HG02970 (cell line): ENCODE data around the gene PALMD.

ENCODE experiments used
- ATAC-seq: cut with Tn5 transposase; IDR thresholded peaks from one replicate; pipeline ENCODE4 v1.9.1; 2021; ENCODE audit warnings: mild to moderate bottlenecking, moderate library complexity, moderate number of reproducible peaks; ENCODE audit not compliant: unreplicated experiment, low FRiP score

PALMD gene

DNA sequence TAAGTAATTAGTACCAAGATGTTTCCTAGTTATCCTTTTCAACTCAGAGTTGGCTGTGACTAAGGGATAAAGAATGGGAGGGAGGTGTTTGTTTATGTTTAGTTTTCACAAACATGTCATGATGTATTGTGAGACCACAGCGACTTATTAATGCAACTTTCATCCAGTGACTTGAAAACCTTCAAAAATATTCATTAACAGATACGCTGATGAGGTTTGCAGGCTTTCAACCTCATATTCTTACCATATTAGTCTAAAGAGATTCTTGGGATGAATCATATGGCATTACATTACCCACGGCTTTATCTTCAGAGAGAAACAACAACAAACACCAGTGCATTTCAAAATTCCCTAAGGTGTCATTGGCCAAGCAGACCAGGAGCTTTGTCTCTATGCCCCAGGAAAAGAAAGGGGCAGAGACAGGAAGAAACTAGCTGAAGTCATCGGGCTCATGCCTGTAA, 36.4 kb downstream of the PALMD start:
- no peak for ATAC-seq

DNA sequence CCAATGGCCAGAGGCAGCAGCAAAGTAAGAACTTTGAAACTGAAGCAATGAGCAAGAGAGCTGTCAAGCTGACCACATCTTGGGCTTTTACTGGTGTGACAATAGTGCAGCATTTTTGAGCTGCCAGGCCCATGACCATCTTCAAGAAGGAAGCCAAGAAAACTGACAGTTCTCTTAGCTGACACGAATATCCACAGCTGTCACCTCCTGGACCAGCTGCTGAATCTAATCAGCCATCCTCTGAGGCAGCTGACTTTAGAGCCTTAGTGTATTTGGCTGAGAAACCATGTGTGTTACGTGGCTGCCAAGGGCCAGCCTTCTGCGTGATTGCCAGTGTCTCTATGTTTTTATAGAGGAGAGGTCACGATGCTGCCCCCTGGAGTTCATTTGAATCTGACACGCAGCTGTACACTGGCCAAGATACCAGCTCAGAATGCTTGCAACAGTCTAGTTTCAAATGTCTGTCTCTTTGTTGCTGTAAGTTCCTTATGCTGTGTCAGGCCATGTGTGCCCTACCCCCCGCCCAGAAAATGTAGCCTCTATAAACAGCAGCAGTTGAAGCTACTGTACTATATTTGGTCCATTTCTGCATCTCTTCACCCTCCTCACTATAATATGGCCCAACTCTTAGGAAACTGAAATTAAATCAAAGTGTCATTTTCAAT, 39.7 kb downstream of the PALMD start:
- no peak for ATAC-seq

DNA sequence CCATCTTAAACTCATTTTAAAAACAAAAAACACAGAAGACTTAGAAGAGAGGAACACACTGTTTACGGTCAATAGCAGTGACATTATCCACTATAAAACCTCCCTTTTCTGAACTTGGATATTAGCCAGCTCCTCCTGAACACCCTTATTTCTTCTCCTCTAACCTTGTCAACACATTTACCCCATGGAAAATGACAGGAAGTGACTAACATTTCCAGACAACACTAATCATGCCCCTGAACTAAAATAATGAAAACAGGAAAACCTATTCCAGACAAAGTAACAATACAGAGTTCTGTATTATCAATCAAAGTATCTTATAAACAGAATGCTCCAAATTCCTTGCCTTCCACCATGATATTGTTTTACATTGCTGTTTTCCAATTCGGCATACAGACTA, 45.3 kb downstream of the PALMD start:
- no peak for ATAC-seq

DNA sequence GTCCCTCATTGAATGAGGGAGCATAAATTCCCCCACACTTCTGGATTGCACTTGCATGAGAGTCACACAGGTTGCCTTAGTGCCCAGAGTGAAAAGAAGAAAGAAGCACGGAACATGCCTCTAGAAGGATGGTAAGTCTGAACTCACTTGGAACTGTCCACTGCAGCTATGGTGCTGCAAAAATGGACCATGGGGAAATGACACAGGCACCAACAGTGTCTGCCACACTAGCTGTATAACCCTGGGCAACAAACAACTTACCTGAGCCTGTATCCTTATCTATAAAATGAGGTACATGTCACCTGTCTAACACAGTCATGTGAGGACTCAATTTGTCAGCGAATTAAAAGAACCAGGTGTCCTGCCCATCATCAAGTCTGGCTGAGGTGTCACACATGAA, 50.7 kb downstream of the PALMD start:
- ATAC-seq, result no peak

DNA sequence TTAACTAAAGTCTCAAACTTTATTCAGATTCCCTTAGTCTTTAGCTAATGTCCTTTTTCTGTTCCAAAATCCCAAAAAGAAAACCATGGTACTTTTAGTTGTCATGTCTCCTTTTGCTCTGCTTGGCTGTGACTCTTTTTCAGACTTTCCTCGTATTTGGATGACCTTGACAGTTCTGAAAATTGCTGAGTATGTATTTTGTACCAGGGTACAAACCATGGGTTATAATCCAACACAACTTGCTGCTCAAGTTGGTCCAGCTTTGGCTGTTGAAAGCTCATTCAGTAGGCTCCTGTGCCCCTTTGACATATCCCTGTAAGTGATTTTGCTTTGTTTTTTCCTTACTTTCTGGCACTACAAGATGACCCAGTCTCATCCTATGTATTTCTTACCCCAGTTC, 51.7 kb downstream of the PALMD start:
- no peak for ATAC-seq

DNA sequence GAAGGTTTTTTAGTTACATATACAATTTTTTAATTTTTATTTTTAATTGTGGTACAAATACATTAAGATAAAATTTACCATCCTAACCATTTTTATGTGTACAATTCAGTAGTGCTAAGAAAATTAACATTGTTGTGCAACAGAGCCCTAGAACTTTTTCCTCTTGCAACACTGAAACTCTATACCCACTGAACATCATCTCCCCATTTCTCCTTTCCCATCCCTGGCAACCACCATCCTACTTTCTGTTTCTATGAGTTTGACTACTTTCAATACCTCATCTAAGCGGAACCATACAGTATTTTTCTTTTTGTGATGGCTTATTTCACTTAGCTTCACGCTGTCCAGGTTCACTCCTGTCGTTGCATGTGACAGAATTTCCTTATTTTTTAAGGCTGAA, 54.1 kb downstream of the PALMD start:
- no peak for ATAC-seq

DNA sequence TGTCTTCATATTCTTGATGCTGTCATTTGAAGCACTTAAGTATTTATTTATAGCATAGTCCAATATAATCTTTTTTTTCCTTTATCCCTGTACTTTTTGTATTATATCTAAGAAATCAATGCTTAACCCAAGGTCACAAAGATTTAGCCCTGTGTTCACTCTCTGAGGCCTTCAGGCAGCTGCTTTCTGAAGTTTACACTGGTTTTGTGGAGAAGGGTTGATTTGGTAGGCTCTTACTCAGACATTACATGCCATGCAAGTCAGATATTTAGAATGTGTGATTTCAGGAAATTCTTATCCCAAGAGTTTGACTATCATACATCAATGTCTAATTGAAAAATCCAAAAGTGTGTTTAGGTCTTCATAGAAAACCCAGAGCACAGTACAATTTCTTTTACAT, 56.3 kb downstream of the PALMD start:
- ATAC-seq, result no peak

DNA sequence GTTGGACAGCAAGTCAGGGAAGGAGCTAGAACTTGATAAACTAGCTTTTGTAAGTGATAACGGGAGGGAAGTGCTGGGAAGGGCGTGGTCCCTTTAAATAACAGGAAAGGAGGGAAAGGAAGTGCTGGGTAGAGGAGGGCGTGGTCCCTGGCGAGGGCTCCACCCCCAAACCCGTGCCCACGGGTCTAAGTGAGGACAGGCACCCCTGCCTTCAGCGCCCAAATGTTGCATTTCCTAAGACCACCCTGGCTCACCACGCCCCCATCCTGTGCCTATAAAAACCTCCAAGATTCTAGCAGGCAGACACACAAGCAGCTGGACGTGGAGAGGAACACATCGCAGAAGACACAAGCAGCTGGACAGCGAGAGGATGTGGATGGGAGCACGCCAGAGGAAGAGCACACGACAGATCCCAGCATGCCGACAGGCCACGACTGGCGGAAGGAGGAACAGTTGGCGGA, 58.5 kb downstream of the PALMD start:
- no peak for ATAC-seq

DNA sequence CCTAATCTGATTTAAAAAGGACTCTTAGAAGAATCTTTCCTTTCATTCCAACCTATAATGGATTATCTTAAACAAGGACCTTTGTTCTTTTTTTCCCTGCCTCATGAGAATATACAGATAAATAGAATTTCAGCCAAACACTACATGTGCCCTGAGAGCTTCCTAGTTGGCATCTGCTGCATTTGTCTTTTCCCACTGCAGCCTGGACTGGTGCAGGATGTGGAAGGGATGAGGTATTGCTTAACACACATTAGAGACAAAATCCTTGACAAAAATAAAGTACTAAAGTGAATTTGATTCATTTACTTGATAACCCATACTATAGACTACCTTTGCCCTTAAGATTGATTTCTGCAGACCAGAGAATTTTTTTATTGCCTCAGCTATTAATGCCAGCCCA, 59.5 kb downstream of the PALMD start:
- ATAC-seq, result no peak

DNA sequence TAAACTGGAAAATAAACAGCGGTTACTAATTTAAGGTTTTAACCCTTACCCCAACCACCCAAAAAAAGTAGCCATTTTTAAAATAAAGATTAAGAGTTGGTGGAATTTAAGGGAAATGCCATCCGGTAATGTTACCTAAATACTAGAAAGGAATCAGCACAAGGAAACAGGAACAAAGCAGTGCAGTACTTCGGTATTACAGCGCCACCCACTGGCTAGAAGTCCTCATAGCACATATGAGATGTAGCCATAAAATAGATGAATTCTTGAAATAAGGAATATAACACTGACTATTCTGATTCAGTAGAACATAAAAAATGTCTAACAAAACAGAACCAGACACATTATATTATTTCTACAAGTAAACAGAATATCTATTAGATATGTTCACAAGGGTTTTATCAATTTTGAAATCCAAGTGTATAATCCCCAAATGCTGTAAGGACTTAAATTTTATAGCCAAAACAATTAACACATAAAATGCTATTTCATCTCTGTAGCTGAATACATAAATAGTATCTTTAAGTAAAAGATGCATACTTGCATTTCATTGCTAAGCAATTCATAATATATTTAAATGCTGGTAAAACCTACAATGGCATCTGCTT, 61.7 kb downstream of the PALMD start:
- ATAC-seq, result no peak

DNA sequence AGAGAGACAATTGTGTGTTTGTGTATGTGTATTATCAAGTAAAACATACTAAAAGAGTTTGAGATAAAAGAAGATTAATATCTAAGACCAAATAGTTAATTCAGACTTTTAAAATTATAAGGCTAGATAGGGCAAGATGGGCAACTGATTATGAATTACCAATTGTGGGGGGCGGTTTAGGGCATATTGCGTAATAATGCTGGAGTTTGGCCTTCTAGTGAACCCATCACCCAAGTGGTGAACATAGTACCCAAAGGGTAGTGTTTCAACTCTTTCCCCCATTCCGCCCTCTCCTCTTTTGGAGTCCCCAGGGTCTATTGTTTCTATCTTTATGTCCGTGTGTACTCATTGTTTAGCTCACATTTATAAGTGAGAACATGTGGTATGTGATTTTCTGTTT, 65.1 kb downstream of the PALMD start:
- ATAC-seq, result no peak

DNA sequence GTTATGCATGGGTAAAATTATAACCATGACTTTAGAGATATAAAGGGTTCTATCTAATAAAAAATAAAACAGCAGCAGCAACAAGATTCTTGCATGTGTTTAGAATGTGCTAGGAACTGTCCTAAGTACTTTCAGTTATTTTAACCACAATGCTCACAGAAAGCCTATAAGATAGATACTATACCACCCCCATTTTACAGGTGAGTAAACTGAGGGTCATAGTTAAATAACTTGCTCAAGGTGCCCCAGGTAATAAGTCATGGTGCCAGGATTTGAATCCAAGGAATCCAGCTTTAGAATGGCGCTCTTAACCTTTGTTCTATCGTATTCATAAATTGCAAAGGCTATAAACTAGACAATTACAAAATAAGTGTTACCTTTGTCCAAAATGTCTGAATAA, 67.1 kb downstream of the PALMD start:
- ATAC-seq, result no peak

DNA sequence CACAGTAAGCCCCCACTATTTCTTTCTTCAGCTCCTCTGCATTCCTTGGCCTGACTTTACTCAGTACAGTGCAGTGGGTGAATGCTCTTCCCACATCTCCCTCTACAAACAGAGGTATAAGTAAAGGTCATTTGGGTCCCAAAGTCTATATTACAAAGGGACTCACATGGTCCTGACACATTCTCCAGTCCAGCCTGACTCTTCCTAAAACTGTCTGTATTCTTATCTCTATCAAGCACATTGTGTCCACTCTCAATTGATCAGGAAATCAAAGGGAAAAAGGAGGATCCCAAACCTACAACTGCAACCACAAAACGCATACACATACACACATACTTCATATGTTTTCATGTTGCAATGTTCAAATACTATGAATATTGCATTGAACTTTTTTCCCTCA, 71.1 kb downstream of the PALMD start:
- ATAC-seq, result no peak

DNA sequence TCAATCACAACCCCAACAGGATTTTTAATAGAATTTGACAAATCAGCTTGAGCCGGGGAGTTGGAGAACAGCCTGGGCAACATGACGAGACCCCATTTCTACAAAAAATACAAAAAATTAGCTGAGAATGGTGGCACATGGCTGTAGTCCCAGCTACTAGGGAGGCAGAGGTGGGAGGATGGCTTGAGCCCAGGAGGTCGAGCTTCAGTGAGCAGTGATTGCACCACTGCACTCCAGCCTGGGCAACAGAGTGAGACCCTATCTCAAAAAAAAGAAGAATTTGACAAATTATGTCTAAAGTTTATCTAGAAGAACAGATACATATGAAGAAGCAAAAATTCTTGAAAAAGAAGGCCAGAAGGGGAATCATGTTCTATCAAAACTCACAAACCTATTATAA, 77.3 kb downstream of the PALMD start:
- no peak for ATAC-seq

DNA sequence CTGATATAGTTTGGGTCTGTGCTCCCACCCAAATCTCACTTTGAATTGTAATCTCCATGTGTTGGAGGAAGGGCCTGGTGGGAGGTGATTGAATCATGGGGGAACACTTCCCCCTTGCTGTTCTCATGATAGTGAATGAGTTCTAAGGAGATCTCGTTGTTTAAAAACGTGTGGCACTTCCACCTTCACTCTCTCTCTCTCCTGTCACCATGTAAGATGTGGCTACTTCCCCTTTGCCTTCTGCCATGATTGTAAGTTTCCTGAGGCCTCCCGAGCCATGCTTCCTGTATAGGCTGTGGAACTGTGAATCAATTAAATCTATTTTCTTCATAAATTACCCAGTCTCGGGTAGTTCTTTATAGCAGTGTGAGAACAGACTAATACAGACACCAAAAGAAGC, 80.1 kb downstream of the PALMD start:
- no peak for ATAC-seq

DNA sequence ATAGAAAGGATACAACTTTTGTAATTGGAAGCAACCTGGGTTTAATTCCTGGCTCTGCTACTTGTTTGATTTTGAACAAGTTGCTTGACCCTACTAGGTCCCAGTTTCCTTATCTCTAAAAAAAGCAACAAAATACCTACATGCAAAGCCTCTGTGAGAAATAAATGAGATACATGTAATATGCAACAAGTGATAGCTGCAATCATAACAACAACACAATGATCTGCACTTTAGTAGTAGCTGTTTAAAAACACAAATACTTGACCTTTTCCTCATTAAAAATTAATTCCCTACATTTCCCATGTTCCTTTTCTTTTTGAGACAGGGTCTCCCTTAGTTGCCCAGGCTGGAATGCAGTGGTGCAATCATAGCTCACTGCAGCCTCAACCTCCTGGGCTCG, 80.5 kb downstream of the PALMD start:
- ATAC-seq, result no peak

DNA sequence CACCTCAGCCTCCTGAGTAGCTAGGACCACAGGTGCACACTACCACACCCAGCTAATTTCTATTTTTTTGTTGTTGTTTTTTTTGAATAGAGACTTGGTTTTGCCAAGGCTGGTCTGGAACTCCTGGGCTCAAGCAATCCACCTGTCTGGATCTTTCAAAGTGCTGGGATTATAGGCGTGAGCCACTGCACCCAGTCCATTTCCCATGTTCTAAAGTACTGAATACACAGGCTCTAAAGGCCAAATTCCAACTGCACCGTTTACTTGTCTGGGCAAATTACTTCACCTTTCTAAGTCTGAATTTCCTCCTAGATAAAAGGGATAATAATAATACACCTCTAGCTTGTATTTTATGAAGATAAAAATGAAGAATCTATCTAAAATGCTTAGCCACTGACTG, 80.9 kb downstream of the PALMD start:
- no peak for ATAC-seq

DNA sequence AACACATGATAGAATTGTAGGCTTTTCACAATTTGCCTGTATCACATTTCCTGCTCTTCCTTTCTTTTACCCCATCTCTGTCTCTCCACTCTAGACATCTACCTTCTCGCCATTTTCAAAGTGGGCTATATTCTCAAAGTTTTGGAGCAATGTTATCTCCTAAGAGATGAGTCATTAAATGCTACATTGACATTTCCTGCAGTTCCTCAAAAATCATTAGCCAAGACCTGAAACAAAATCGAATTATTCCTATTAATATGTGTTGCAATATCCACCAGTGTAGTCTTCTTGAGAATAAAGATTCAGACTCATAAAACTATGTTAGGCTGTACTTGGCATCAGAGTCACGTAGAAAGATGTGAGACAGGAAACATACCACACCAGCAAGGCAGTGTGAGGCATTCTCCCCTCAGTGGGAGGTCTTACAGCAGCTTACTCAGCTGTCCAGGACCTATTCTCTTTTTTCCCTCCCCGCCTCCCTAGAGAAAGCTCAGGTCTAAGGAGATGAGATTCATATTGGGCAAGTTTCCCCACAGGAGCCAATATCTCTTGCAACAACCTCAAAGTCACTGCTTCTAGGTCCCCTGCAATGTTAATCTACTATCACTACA, 81.8 kb downstream of the PALMD start:
- ATAC-seq, result no peak

DNA sequence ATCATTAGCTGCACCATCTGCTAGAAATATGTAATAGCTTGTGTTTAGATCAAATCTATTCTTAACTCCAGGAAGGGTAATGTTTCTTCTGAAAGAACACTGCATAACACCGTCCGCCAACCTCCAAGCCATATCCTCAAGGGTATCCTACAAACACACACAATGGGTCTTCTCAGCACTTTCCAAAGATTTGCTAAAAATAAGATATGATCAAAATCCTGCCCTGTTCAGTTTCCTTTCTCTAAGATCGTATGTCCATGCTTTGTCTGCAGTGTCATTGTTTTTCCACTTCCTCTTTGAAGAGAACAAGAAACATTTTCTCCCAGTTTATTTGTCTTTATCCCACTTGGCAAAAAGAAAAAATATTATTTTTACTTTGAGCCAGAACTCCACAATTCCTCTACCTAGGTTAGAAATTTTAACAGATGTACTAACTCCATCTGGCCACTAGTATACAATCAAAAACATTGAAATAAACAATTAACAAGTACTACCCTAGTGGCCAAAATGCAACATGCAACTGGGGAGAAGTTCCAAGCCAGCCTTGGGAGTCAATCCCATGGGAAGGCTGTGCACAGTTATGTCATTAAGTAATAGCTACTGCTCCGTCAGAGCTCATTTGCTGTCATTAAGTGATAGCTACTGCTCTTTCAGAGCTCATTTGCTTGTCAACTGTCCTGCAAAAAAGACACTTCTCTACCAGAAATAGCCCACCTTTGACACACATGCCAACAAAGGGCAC, 82.8 kb downstream of the PALMD start:
- ATAC-seq, result no peak

DNA sequence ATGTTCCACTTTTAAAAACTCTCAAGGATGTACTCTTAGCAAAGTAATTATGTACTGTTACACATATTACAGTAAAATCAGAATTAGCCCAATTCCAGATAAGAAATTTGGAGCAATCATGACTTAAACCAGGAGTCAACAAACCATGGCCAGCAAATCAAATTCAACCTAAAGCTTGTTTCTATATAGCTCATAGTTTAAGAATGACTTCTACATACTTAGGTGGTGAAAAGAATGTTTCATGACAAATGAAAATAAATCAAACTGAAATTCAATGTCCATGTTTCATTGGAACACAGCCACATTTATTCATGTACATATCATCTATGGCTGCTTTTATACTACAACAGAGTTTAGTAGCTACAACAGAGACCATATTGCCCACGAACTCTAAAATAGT, 85.5 kb downstream of the PALMD start:
- no peak for ATAC-seq

DNA sequence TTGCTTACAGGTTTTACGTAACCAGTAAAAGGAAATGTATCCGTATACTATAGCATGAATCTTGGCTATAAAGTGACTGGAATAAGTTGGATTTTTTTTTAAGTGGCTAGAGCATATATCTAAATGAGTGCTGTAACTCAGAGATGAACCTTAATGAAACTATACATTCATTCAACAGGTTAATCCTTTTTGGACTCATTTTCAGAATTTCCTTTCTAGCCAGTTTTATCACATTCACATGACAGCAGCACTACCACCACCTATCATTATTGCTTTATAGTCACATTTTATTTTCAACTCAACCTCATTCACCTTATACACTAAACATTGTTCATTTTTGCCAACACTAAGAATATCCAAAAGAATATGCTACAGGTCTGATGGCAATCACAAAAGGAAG, 89.9 kb downstream of the PALMD start:
- no peak for ATAC-seq
